Bronchial epithelial cell (primary cell): ENCODE results near the gene ATXN1L. TPM values are rescaled to one million over a fixed set of nuclear protein-coding genes. Genes with fewer than 3 reads are reported as not detected.

ENCODE experiments used
- DNase-seq: peaks from one replicate; pipeline ENCODE4 v3.0.0-alpha.2; 2010; ENCODE audit warnings: low read depth
- FAIRE-seq: peaks from 2 replicates; lab custom pipeline; 2011; peaks lifted over from hg19 to GRCh38; lab: Jason Lieb, UNC
- H3K27me3 ChIP-seq: 2 replicates; pipeline ENCODE4 v1.5.1; 2011; ENCODE audit warnings: low read length; ENCODE audit not compliant: control insufficient read depth, insufficient read depth
- H3K36me3 ChIP-seq: 2 replicates; pipeline ENCODE4 v1.5.1; 2011; ENCODE audit warnings: low read length; ENCODE audit not compliant: control insufficient read depth, insufficient read depth
- H3K4me3 ChIP-seq: 2 replicates; pipeline ENCODE4 v1.5.1; 2011; ENCODE audit warnings: mild to moderate bottlenecking, low read depth, low read length, control low read depth
- total RNA-seq: library from RNA; depleted of rRNA; stranded (reverse); fragments of >200 nt; gene quantifications from 2 replicates; pipeline ENCODE4 v1.2.1, GENCODE V29; 2014
- TF ChIP-seq, protein P1 (sequence below): IDR thresholded peaks from 2 replicates; pipeline ENCODE4 v1.5.1; 2011; ENCODE audit warnings: mild to moderate bottlenecking, moderate library complexity, low read length, control low read depth, inconsistent platforms; ENCODE audit not compliant: insufficient read depth, severe bottlenecking

Gene ATXN1L
- total RNA-seq, 1 donor from 2014 or later: 9.2 TPM

DNA sequence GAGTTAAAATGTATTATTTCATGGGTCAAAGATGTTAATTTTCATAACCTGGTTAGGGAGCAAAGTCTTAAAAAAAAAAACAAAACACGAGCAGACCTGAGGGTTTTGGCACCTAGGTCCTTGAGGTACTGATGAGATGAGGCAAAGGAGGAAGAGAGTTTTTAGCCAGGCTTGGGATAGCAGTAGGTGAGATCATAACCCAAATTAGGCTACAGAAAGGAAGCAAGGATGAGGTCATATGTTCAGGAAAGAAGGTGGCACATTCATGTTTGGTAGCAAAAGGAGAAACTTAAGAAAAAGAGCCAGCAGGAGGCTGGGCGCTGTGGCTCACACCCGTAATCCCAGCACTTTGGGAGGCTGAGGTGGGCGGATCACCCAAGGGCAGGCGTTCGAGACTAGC, 2.8 kb downstream of the ATXN1L start:
- Histone ChIP-seq H3K36me3 (peaks cover 21% of the 10 kb centered on the region), H3K27me3 (no peaks in the 10 kb centered on the region), H3K4me3 (no peak overlapping the region)
- DNase-seq (no peak), FAIRE-seq (no peak)
- TF ChIP-seq, protein P1, sequence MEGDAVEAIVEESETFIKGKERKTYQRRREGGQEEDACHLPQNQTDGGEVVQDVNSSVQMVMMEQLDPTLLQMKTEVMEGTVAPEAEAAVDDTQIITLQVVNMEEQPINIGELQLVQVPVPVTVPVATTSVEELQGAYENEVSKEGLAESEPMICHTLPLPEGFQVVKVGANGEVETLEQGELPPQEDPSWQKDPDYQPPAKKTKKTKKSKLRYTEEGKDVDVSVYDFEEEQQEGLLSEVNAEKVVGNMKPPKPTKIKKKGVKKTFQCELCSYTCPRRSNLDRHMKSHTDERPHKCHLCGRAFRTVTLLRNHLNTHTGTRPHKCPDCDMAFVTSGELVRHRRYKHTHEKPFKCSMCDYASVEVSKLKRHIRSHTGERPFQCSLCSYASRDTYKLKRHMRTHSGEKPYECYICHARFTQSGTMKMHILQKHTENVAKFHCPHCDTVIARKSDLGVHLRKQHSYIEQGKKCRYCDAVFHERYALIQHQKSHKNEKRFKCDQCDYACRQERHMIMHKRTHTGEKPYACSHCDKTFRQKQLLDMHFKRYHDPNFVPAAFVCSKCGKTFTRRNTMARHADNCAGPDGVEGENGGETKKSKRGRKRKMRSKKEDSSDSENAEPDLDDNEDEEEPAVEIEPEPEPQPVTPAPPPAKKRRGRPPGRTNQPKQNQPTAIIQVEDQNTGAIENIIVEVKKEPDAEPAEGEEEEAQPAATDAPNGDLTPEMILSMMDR: no peak

DNA sequence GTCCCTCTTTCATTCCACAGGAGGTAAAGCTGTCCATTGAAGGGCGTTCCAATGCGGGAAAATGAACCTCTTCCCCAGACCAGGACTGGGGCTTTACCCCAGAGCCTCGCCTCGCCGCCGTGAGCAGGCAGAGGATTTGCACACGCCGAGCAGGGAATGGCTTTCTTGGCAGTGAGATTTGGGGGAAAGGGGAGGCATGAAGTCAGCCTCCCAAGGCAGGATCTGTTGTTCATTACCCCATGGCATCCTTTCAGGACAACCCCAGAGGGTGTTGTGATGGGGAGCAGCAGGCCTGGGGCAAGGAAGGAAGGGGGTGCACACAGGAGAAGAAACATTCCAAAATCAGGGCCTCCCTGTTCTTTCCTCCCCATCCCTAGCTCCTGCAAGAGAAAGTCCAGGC, 6.0 kb downstream of the ATXN1L start:
- H3K36me3 ChIP-seq: peaks cover 21% of the 10 kb centered on the region
- FAIRE-seq: no peak
- TF ChIP-seq, protein P1: no peak

DNA sequence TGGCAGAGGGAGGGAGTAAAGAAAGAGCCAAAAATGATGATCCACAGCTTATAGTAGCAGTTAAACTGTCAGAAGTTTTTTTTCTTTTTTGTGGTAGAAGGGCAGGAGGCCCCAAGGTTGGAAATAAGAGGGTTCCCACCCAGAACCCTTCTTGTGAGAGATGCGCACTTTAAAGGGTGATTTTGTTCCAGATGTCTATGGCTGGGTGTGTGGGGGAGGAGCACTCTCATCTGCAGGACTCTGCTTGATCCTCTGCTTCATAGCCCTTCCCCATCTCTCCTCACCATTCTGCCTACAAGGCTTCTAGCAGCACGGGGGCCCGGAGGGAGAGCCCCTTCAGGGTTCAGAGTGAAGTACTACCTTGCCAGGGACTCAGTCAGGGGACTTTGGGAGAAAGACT, 6.4 kb downstream of the ATXN1L start:
- TF ChIP-seq, protein P1: no peak

More for the DNA sequence above, 6.0 kb downstream of the ATXN1L start:
- DNase-seq: no peak
- no peak overlapping the region for H3K4me3 ChIP-seq
- H3K27me3 ChIP-seq: no peaks in the 10 kb centered on the region

DNA sequence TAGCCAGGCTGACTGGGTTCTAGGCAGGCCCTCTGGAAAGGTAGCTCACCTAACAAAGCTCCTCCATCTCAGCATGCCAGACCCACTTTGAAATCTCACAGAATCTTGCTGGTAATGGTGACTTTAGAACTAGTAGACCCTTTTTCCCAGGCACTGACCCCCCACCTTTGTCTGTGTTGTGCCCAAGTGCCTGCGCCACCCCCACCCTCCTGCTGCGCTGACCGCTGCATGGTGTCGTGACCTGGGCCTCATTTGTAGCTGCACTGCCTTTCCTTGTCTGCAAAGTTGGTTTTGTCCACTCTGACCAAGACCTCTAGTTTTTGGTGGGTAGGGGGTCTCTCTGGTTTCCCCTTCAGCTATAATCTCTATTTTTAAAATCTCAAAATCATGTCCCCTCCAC, 6.8 kb downstream of the ATXN1L start:
- Histone ChIP-seq H3K27me3 (no peaks in the 10 kb centered on the region), H3K36me3 (peaks cover 21% of the 10 kb centered on the region), H3K4me3 (no peak overlapping the region)
- FAIRE-seq (no peak), DNase-seq (no peak)
- TF ChIP-seq, protein P1: no peak

More for the DNA sequence above, 6.4 kb downstream of the ATXN1L start:
- FAIRE-seq: no peak
- Histone ChIP-seq H3K36me3 (peaks cover 21% of the 10 kb centered on the region), H3K27me3 (no peaks in the 10 kb centered on the region), H3K4me3 (no peak overlapping the region)
- DNase-seq: no peak

DNA sequence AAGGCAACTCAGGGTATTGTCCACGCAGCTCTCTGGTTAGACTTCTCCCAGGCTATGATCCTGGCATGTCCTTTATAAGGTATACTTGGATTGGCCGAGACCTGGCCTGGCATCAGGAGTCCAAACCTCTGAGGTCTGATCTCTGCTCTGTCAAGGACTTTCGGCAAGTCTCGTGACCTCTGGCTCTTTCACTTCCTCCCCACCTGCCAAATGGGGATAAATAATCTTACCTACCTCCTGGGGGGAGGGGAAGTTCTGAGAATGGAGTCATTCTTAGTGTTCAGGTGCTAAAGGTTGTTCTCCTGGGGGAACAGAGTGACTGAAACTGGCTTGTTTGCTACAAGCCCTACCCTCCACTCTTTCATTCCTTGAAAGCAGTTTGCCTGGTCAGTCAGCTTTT, 7.6 kb downstream of the ATXN1L start:
- FAIRE-seq (no peak), DNase-seq (no peak)
- TF ChIP-seq, protein P1: no peak
- Histone ChIP-seq H3K4me3 (no peak overlapping the region), H3K27me3 (no peaks in the 10 kb centered on the region), H3K36me3 (peaks cover 19% of the 10 kb centered on the region)

DNA sequence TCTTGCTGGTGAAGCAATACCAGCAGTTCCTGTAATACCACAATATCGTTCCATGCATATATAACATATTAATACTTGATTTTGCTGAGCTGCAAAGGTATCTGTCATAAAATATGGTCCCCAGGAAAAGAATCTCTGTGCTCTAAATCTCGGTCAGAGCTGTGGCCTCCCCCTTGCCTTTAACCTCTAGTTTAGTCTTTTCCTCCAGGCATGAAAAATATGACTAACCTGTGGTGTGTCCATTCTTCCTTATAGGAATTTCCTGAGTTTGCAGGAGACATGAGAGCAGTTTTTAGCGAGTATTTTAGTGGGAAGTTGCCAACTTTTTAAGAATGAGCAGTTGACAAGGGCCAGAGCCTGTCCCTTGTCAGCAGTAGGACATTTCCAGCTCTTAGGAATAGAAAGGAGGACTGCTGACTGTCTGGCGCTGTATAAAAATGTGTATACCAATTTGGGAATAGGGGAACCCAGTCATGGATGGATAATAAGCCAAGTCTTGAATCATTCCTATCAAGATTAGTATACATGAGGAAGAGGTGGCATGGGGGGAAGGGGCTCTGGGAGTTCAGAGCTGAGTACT, 8.7 kb downstream of the ATXN1L start:
- TF ChIP-seq, protein P1: no peak
- DNase-seq (peak; percentile 20), FAIRE-seq (no peak)
- peaks cover 15% of the 10 kb centered on the region for H3K36me3 ChIP-seq
- no peaks in the 10 kb centered on the region for H3K27me3 ChIP-seq
- H3K4me3 ChIP-seq: no peak overlapping the region
